Kidney (tissue), 14 donors: ENCODE data around the gene AK2. TPM values are rescaled to one million over a fixed set of nuclear protein-coding genes. Genes with fewer than 3 reads are reported as not detected.

Experiments
- DNase-seq, 5 donors: peaks; one replicate each; pipeline ENCODE4 v3.0.0-alpha.2; 2013 to 2020
- FAIRE-seq: peaks from 2 replicates; lab custom pipeline; 2012; peaks lifted over from hg19 to GRCh38; lab: Jason Lieb, UNC
- H3K27ac ChIP-seq, 2 donors: one replicate each; pipeline ENCODE4 v1.7.0; 2013; ENCODE audit warnings: low read depth in 2 of 2, low read length in 2 of 2, inconsistent platforms in 1 of 2
- H3K27me3 ChIP-seq: one replicate; pipeline ENCODE4 v1.7.1; 2013; ENCODE audit warnings: low read length, inconsistent platforms; ENCODE audit not compliant: control insufficient read depth, insufficient read depth
- H3K36me3 ChIP-seq, 3 donors: one replicate each; pipeline versions ENCODE4 v1.7.0 to v1.7.1; 2013; ENCODE audit warnings: low read length in 3 of 3, control low read depth in 1 of 3, inconsistent platforms in 1 of 3; ENCODE audit not compliant: insufficient read depth in 3 of 3, control insufficient read depth in 2 of 3
- H3K4me1 ChIP-seq, 3 donors: one replicate each; pipeline versions ENCODE4 v1.7.0 to v1.7.1; 2013; ENCODE audit warnings: low read length in 3 of 3, inconsistent platforms in 1 of 3, low read depth in 1 of 3; ENCODE audit not compliant: control insufficient read depth in 2 of 3, insufficient read depth in 2 of 3
- H3K4me3 ChIP-seq, 3 donors: one replicate each; pipeline versions ENCODE4 v1.7.0 to v1.8.1; 2013; ENCODE audit warnings: low read length in 3 of 3, control low read depth in 1 of 3, inconsistent platforms in 1 of 3
- H3K9ac ChIP-seq, 3 donors: one replicate each; pipeline versions ENCODE4 v1.7.0 to v1.7.1; 2013; ENCODE audit warnings: low read length in 3 of 3, control low read depth in 1 of 3, inconsistent platforms in 1 of 3
- H3K9me3 ChIP-seq, 3 donors: one replicate each; pipeline versions ENCODE4 v1.7.0 to v1.7.1; 2013; ENCODE audit warnings: low read length in 3 of 3, control low read depth in 1 of 3, inconsistent platforms in 1 of 3; ENCODE audit not compliant: control insufficient read depth in 2 of 3, insufficient read depth in 1 of 3
- CTCF ChIP-seq: IDR thresholded peaks from 3 replicates; pipeline ENCODE4 v1.5.1; 2012; ENCODE audit warnings: mild to moderate bottlenecking, moderate library complexity, borderline replicate concordance; ENCODE audit not compliant: insufficient read depth; ENCODE audit errors: extremely low read depth
- intact Hi-C: fragments of 100-400 bp; cut with DNase I; formaldehyde crosslinking; loops from one replicate; pipeline ENCODE4 v1.11.1; 2022
- polyA plus RNA-seq: library from polyadenylated mRNA; stranded (reverse); fragments of 350-450 nt; fragmentation: Illumina TruSeq; extraction: RNeasy Lipid Tissue Mini Kit (QIAGEN cat#74804); gene quantifications from one replicate; pipeline ENCODE4 v1.2.3, GENCODE V29; 2014; ENCODE audit warnings: low read depth, low replicate concordance; ENCODE audit not compliant: insufficient read depth
- total RNA-seq: library from RNA; stranded (reverse); fragmentation: NEBNext Ultra II Directional; extraction: Animal tissue kit (Norgen Biotek cat#: 25700); gene quantifications from one replicate; pipeline ENCODE4 v1.2.1, GENCODE V29; 2021
- donor health status: control.
- donor health status: control.
- donor health status: control.
- donor health status: control.
- donor health status: control.
- donor health status: DM: yes; HTN: yes; CAD: no.
- donor health status: Normal renal cell carcinoma (clear cell type).

Gene AK2
- total and polyA plus RNA-seq, 2 donors from 2014 or later, result 172 to 334 TPM

- H3K9me3 ChIP-seq, result no peaks in the 10 kb centered on the region
- H3K9ac ChIP-seq, result no peak overlapping the region
- no peak for DNase-seq
- no peak overlapping the region for H3K4me3 ChIP-seq
- no peak for TF ChIP-seq CTCF
- no peak for FAIRE-seq
- intact Hi-C loops, result no loop called here
- no peaks in the 10 kb centered on the region for H3K36me3 ChIP-seq
- no peak overlapping the region for H3K27ac ChIP-seq
- H3K4me1 ChIP-seq, result peaks cover 0 to 3% (median under 1%) of the 10 kb centered on the region in 3 donors
- no peaks in the 10 kb centered on the region for H3K27me3 ChIP-seq
Measured at GRCh38 chr1:33050221-33051076, 13.8 kb upstream of the AK2 start.

- H3K27me3 ChIP-seq, result no peaks in the 10 kb centered on the region
- no peaks in the 10 kb centered on the region for H3K36me3 ChIP-seq
- intact Hi-C loops, result no loop called here
- no peaks in the 10 kb centered on the region for H3K9me3 ChIP-seq
- no peaks in the 10 kb centered on the region for H3K4me1 ChIP-seq
- FAIRE-seq, result no peak
- no peak overlapping the region for H3K9ac ChIP-seq
- H3K27ac ChIP-seq, result no peak overlapping the region
- no peak for TF ChIP-seq CTCF
- DNase-seq, result no peak
- no peak overlapping the region for H3K4me3 ChIP-seq
Measured at GRCh38 chr1:33049371-33049770, 12.7 kb upstream of the AK2 start.

GRCh38 chr1:33048426-33048825, 11.7 kb upstream of the AK2 start:
- FAIRE-seq (no peak), DNase-seq (no peak)
- Histone ChIP-seq H3K27me3 (no peaks in the 10 kb centered on the region), H3K9me3 (no peaks in the 10 kb centered on the region), H3K4me1 (peaks cover 0 to 5% (median 0%) of the 10 kb centered on the region in 3 donors), H3K9ac (no peak overlapping the region), H3K4me3 (no peak overlapping the region), H3K27ac (no peak overlapping the region), H3K36me3 (no peaks in the 10 kb centered on the region)
- TF ChIP-seq CTCF, result no peak
- intact Hi-C loops, result no loop called here
